HFF-Myc (cell line): ENCODE results near the gene TUSC2.

Experiments used
- DNase-seq: peaks from one replicate; pipeline ENCODE4 v3.0.0-alpha.2; 2011; ENCODE audit warnings: low read depth; ENCODE audit errors: extremely low read depth
- H3K4me3 ChIP-seq: replicated peaks from 2 replicates; pipeline ENCODE4 v1.5.1; 2011; ENCODE audit warnings: low read depth, mild to moderate bottlenecking, control low read depth, low read length
- TF ChIP-seq, protein P1 (sequence below): IDR thresholded peaks from 2 replicates; pipeline ENCODE4 v1.5.1; 2012; ENCODE audit warnings: mild to moderate bottlenecking, low read depth, low read length, control low read depth; ENCODE audit errors: missing control alignments

TUSC2 gene

DNA sequence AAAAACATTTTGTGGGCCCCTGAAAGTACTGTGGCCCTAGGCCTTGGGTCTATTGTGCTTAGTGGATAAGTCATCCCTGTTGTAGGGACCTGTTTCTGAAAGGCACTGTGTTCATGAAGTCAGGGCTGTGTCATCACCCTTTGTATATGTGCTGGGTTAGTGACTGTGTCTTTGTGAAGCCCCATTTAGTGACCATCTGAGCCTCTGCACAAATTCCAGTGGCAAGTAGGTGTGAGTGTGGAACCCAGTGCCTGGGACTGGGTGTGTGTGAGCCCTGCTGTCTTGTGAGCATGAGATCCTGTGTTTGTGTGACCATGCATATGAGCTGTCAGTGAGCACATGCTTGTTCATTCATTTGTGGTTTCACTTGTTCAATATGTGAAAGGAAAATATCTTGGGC, 23.4 kb downstream of the TUSC2 start:
- no peak for DNase-seq
- no peak overlapping the region for H3K4me3 ChIP-seq
- TF ChIP-seq, protein P1, sequence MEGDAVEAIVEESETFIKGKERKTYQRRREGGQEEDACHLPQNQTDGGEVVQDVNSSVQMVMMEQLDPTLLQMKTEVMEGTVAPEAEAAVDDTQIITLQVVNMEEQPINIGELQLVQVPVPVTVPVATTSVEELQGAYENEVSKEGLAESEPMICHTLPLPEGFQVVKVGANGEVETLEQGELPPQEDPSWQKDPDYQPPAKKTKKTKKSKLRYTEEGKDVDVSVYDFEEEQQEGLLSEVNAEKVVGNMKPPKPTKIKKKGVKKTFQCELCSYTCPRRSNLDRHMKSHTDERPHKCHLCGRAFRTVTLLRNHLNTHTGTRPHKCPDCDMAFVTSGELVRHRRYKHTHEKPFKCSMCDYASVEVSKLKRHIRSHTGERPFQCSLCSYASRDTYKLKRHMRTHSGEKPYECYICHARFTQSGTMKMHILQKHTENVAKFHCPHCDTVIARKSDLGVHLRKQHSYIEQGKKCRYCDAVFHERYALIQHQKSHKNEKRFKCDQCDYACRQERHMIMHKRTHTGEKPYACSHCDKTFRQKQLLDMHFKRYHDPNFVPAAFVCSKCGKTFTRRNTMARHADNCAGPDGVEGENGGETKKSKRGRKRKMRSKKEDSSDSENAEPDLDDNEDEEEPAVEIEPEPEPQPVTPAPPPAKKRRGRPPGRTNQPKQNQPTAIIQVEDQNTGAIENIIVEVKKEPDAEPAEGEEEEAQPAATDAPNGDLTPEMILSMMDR = no peak

DNA sequence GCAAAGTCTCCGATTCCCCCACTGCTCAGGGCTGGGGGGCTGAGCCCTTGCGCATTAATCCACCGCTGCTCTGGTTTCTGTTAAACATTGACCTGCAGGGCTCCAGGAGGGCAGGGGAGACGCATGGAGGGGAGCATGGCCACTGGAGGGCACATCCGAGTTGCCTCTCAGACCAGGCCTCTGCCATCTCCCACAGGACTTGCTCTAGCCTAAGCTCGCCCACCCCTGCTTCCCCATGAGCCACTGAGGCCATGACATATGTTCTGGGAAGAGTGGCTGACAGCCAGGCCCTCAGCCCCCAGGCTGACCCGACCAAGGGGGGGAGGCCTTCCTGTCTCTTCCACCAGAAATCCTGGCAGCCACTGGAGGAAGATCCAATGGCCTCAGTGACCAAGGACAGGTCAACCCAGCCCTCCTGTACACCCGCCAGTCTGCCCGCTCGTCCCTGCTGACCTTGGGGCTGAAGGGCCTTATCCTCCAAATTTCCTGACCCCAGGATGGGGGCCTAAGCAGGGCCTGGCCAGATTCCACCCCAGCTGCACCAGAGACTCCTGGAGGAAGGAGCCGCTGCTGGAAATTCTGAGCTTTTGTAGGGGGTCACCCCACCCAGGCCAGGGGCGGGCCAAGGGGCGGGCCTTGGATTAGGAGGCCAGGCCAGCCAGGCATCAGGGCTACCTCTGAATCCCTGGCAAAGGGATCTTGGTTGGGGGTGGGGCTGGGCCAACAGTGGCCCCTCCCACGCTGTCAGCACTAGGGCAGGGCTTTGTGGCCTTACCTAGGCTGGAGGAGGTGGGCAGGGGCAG, 24.8 kb downstream of the TUSC2 start, which contains the start of gene HYAL1:
Gene HYAL1 (minus strand): TSS at position 562 of the 803 bp plus-strand sequence. CDS start 618 bp downstream, outside the sequence.
- no peak for DNase-seq
- TF ChIP-seq, protein P1 = peak; percentile 17
- H3K4me3 ChIP-seq = no peak within 1 kb of the TSS

DNA sequence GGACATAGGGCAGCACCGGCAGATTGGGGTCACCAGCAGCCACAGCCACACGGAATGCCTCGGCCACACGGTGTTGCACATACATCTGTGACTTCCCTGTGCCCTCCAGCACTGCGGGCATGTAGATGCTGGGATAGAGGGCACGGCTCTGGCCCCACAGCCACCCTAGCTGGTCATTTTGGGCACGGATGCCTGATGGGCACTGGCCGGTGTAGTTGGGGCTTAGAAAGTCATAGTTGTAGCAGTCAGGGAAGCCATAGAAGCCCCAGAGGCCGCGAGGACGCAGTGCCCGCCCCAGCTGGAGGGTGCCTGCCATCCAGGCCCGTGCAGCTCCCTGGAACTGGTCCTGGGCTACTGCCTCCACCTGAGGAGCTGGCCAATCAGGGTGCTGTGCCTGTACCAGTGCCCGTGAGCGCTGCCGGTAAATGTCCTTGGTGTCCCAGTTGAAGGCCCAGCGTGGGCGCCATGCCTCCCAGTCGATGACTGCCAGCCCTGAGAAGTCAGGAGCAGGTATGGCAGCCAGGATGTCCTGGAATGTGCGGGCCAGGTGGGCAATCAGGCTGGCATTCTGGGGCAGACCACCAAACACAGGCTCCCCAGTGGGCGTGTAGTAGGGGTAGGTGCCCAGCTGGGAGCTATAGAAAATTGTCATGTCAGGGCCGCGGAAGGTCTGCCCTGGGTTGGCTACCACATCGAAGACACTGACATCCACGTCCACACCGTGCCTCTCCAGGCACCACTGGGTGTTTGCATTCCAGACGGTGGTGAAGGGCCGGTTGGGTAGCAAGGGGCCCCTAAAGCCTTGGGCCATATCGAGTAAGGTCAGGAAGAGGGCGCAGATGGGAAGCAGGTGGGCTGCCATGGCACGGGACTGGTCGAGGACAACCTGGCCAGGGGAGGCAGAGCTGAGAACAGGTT, 25.7 kb downstream of the TUSC2 start:
- TF ChIP-seq, protein P1 = no peak
- DNase-seq = no peak
- no peak overlapping the region for H3K4me3 ChIP-seq

DNA sequence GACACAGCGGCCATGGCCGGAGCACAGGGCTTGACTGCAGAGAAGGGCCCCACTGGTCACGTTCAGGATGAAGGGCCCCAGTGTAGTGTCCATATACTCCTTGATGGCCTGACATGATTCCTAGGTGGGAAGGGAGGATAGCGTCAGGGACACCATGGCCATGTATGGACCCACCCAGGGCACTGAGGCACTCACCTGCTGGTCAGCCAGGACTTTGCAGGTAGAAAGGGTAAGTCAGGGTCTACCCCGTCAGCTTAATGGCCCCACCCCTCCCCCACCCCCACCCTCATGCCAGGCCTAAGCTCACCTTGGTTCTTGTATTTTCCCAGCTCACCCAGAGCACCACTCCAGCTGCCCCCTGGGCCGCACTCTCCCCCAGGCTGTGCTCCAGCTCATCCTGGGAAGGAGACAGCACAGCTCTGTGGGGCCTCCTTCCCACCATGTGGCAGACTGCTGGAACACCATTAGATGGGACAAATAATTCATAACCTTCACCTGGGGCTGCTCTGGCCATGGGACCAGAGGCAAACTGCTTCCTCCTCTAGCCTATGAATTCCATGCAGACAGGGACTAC, 27.3 kb downstream of the TUSC2 start:
- H3K4me3 ChIP-seq = no peak overlapping the region
- TF ChIP-seq, protein P1 = no peak
- no peak for DNase-seq

DNA sequence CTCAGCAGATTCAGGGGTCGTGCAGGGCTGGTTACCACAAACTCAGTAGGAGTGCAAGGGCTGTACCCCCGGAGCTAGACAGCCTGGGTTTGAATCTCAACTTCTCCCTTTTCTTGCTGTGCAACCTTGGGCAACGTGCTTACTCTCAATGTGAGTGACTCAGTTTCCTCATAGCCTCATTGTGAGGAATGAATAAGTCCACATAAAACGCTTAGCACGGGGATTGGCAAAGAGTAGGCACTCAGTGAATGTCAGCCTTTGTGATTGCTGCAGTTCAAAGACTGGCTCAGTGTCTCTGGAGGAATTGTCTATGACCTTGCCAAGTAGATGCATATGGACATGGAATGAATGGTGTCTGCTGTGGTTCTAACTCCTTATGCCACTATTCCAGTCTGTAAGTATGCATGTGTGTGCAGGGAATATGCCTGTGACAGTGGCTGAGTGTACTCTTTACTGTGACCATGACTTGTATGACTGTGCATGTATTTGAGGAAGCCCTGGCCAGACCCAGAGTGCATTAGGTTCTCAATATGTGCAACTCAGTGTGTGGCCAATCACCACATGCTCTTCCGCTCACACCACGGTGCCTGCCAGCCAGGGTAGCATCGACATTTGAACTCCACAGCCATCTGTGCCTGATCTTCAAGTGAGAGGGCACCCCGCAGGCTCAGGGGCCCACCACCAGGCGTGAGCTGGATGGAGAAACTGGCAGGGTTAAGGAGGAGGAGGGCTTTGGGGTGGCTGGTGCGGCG, 27.9 kb downstream of the TUSC2 start:
- peak overlapping the region; percentile 38 for H3K4me3 ChIP-seq
- no peak for DNase-seq
- TF ChIP-seq, protein P1 = no peak

DNA sequence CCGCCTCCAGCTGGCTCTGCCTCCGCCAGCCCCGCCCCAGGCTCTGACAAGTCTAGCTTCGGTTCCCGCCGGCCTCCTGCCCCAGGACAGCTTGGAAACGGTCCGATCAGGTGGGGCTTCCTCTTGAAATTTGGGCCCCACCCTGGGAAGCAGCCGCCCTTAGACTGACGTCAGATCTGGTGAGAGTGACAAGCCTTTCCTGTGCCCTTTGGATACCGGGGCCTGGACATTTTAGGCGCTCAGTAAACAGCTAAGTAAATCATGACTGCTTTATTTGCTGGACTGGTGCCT, 28.4 kb downstream of the TUSC2 start:
- DNase-seq = no peak
- TF ChIP-seq, protein P1 = no peak
- peak overlapping the region; percentile 38 for H3K4me3 ChIP-seq
